Stimulated activated CD4-positive, alpha-beta T cell treated with anti-CD3 and anti-CD28 coated beads, Interleukin-15, amount 100 ng/mL, for 48 hours (primary cell): ENCODE data around the gene DUSP10.

Experiments used
- DNase-seq, 2 donors: peaks; one replicate each; pipeline ENCODE4 v3.0.0-alpha.2; 2020; ENCODE audit warnings: low read depth in 2 of 2

DUSP10 gene

GRCh38 chr1:221732052-221732451, 9.8 kb downstream of the DUSP10 start:
- no peak for DNase-seq

GRCh38 chr1:221729771-221730330, 12.0 kb downstream of the DUSP10 start:
- DNase-seq, result no peak

GRCh38 chr1:221728037-221728505, 13.8 kb downstream of the DUSP10 start:
- DNase-seq, result no peak

GRCh38 chr1:221727146-221728036, 14.5 kb downstream of the DUSP10 start:
- no peak for DNase-seq

GRCh38 chr1:221725735-221726672, 15.9 kb downstream of the DUSP10 start:
- no peak for DNase-seq

- DNase-seq, result no peak
Observed at GRCh38 chr1:221724931-221725605, 16.8 kb downstream of the DUSP10 start.

GRCh38 chr1:221723848-221724236, 18.0 kb downstream of the DUSP10 start:
- DNase-seq, result no peak

- DNase-seq, result no peak
Observed at GRCh38 chr1:221723018-221723847, 18.7 kb downstream of the DUSP10 start.

GRCh38 chr1:221722254-221723017, 19.5 kb downstream of the DUSP10 start:
- DNase-seq, result no peak

- no peak for DNase-seq
Observed at GRCh38 chr1:221720545-221720944, 21.3 kb downstream of the DUSP10 start.

- no peak for DNase-seq
Observed at GRCh38 chr1:221719987-221720386, 21.9 kb downstream of the DUSP10 start.

- no peak for DNase-seq
Observed at GRCh38 chr1:221719278-221719597, 22.7 kb downstream of the DUSP10 start.

- no peak for DNase-seq
Observed at GRCh38 chr1:221718381-221719277, 23.3 kb downstream of the DUSP10 start.

- no peak for DNase-seq
Observed at GRCh38 chr1:221717485-221717853, 24.4 kb downstream of the DUSP10 start.

GRCh38 chr1:221716713-221717484, 25.0 kb downstream of the DUSP10 start:
- no peak for DNase-seq

GRCh38 chr1:221715321-221716169, 26.3 kb downstream of the DUSP10 start:
- no peak for DNase-seq
